VCaP (cell line): ENCODE results near the gene CUL7.

ENCODE experiments used
- H3K27ac ChIP-seq: fragments of 450-650 bp; 2 replicates; pipeline ENCODE4 v1.5.1; 2017
- TF ChIP-seq, protein P1 (sequence below): fragments of 450-650 bp; conservative IDR thresholded peaks from 2 replicates; pipeline ENCODE4 v1.5.1; 2017; ENCODE audit warnings: mild to moderate bottlenecking, moderate library complexity

CUL7 gene

DNA sequence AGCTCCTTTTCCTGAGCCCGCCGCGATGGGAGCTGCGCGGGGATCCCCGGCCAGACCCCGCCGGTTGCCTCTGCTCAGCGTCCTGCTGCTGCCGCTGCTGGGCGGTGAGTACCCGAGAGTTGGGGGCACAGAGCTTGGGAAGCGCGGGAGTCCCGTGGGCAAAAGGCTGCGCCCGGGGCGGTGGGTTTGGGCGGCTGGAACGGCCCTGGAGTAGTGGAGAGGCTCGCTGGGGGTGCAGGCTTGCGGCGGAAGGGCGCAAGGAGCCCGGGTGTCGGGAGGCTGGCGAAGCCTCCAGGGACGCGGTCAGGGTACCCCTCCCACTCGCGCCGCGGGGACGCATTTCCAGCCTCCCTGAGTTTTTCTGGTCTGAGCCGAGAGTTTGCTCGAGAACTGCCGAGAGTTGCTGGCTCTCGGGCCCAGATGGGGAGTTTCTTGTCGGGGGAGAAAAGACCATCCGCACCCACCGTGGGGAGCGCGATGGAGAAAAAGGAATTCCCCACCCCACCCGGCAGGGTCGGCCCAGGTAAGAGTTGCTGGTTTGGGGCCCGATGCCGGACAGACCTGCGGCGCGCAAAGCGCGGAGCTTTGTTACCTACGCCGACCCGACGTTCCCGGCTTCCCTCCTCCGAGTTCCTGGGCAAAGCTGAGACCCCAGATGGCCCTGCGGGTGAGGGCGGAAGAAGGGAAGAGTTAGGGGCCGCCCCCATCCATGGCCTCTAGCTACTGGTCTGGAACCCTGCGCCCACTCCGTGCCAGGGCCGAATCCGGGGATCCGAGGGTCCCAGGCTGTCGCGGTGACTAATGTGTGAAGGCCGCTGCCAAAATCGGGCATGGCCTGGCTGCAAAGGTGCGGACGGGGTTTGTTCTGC, 23.0 kb upstream of the CUL7 start:
- TF ChIP-seq, protein P1, sequence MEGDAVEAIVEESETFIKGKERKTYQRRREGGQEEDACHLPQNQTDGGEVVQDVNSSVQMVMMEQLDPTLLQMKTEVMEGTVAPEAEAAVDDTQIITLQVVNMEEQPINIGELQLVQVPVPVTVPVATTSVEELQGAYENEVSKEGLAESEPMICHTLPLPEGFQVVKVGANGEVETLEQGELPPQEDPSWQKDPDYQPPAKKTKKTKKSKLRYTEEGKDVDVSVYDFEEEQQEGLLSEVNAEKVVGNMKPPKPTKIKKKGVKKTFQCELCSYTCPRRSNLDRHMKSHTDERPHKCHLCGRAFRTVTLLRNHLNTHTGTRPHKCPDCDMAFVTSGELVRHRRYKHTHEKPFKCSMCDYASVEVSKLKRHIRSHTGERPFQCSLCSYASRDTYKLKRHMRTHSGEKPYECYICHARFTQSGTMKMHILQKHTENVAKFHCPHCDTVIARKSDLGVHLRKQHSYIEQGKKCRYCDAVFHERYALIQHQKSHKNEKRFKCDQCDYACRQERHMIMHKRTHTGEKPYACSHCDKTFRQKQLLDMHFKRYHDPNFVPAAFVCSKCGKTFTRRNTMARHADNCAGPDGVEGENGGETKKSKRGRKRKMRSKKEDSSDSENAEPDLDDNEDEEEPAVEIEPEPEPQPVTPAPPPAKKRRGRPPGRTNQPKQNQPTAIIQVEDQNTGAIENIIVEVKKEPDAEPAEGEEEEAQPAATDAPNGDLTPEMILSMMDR = no peak
- H3K27ac ChIP-seq = peak overlapping the region; percentile 81

DNA sequence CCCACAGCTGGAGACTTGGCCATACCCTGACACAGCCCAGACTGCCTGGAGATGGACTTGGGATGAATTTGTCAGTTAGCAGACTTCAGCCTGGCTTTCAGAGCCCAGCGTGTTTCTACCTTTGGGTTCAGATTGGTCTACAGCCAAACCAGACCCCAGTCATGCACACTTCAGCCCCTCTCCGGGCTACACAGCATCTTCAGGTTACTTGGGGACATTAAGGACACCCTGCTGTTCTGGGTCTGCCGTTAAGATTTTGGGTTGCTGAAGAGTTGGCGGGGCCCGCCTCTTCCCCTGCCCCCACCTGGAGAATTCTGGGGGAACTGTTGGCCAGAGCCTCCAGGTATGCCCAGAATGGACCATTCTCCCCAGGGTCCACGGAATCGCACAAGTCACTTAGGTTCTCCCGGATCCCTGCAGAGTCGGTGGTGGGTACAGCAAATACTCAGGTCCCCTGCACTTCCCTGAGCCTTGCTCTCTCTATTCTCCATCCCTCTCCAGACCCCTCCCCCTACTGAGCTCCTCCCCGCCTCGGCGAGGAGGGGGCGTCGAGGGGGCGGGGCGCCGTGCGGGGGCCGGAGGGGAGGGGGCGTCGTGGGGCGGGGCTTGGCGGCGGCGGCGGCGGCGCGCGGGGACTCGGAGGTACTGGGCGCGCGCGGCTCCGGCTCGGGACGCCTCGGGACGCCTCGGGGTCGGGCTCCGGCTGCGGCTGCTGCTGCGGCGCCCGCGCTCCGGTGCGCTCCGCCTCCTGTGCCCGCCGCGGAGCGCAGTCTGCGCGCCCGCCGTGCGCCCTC, 22.2 kb upstream of the CUL7 start, which contains the start of gene PTK7:
Gene PTK7, plus strand, starts transcription at position 645 of the 794 bp plus-strand sequence. CDS start 175 bp downstream, outside the sequence.
- peak within 1 kb of the TSS; percentile 81 for H3K27ac ChIP-seq
- TF ChIP-seq, protein P1 = no peak

DNA sequence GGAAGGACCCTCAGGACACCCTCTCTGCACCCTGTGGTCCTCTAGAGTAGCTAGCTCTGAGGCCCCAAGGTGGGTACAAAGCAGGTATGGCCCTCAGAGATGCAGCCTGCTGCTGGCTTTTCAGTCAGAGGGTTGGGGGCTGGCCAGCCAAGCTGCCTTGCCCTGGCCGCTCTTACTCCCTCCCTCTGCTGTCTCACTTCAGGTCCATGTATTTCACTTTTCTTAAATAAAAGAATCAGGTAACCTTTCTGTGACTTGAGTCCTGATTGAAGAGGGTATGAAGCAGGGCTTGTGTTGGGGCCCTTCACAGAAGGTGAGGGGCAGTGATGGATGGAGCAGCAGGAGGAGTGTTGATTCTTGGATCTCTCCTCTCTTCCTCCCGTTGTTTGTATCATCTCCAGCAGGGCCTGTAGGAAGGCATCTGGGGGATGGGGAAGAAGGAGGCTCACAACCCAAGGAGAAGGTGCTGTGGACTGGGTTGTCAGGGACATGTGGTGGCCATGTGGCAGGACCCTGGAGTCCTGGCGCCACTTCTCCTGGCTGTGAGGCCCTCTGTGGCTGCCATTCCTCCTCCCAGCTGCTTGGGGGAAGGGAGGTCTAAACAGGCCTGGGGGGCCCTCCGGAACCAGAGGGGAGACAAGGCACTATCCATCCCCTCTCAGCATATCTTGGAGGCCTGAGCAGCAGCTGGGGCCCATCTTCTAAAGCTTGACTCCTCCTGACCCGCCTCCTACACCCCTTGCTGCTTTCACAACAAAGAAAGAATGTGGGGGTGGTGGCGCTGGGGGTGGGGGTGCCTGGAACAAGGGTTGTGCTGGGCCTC, 21.4 kb upstream of the CUL7 start:
- peak overlapping the region; percentile 81 for H3K27ac ChIP-seq
- TF ChIP-seq, protein P1 = no peak

DNA sequence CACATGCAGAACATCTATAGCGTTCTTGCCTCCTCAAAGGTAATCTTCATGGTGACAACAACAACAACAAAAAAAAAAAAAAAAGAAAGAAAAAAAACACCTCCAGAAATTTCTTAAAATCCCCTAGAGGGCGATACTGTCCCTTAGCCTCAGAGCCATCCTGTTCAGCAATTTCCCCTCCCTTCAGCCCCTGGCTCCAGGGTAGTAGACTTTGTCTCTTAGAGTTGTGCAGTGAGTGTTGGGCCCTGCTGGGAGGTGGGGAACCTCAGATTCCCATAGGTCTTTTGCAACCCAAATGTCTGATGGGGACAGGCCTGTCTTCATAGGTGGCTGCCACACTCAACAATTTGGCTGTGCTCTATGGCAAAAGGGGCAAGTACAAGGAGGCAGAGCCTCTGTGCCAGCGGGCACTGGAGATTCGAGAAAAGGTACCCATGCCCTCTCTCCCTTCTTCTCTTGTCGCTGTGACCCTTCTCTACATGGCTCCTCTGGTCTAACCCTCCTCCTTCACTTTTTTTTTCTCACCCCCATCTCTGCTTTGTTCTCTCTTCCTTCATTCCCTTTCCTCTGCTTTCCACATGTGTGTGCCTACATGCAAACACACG, 16.5 kb upstream of the CUL7 start:
- TF ChIP-seq, protein P1 = peak; percentile 85
- no peak overlapping the region for H3K27ac ChIP-seq

DNA sequence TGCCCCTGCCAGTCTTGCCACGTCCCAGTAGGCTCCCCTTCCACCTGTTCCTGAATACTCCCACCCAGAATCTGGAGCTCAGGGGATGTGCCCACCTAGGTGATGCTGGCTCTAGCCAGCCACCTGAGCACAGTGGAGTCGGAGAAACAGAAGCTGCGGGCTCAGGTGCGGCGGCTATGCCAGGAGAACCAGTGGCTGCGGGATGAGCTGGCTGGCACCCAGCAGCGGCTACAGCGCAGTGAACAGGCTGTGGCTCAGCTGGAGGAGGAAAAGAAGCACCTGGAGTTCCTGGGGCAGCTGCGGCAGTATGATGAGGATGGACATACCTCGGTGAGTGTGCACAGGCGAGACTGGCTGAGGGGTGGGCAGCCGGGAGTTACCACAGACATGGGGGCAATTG, 9.2 kb upstream of the CUL7 start:
- no peak overlapping the region for H3K27ac ChIP-seq
- TF ChIP-seq, protein P1 = no peak

DNA sequence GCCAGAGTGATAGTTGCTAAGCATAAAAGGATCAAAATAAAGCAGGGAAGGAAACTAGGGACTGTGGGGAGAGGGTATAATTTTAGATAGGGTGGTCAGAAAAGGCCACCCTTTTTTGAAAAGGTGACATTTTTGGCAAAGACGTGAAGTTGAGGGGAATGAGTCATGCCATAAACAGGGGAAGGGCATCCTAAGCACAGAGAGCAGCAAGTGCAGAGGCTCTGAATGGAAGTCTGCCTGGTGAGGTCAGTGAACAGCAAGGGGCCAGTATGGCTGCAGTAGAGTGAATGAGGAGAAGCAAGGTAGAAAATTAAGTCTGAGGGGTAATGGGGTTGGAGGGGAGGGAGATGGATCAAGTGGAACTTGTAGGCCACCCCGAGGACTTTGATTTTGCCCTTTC, 8.2 kb upstream of the CUL7 start:
- TF ChIP-seq, protein P1 = no peak
- no peak overlapping the region for H3K27ac ChIP-seq
